ENCODE measurements around the gene INPP5A.

- TF ChIP-seq POLR2A (IDR thresholded peaks at IDR 0.05; ENCODE audit: low read length) (no peak), GATA1 (IDR thresholded peaks at IDR 0.05; ENCODE audit: low read depth, low read length) (no peak)
Measured at GRCh38 chr10:132643709-132644526, 106.3 kb downstream of the INPP5A start.

Measured in erythroblast (primary cell).